Mammary epithelial cell (primary cell): Measurements from ENCODE around the gene FGF23.

Source experiments
- EZH2 ChIP-seq: IDR thresholded peaks from 2 replicates; pipeline ENCODE4 v1.6.1; 2012; ENCODE audit warnings: low read length, inconsistent platforms, borderline replicate concordance
- TF ChIP-seq, protein P1 (sequence below), 2 donors: IDR thresholded peaks in 1 of 2; conservative IDR thresholded peaks in 1 of 2; 2 replicates each; pipeline ENCODE4 v1.5.1; 2011 to 2012; ENCODE audit warnings: inconsistent platforms in 2 of 2, low read length in 2 of 2, mild to moderate bottlenecking in 2 of 2, control low read depth in 1 of 2, low read depth in 1 of 2; ENCODE audit not compliant: insufficient read depth in 1 of 2; ENCODE audit errors: extremely low read depth in 1 of 2

DNA sequence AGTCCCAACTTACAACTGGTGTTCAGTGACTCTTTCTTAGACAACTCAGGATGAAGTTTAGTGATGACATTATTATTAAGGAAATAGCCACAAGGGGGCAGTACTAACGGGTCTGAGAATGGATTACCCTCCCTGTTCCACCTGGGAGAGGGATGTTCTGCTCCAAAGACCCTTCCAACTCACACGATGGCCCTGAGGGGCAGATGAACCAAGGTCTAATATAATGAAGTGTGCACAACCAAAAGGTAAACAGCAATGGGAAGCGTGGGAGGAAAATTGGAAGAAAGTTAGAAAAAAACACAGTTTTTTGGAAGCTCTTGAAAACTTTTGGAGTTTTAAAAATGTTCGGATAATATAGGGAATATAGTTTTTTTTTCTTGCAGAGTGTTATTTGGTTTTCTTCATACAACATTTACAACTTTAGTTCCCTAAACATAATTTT, 42.1 kb upstream of the FGF23 start:
- no peak for TF ChIP-seq EZH2
- TF ChIP-seq, protein P1, sequence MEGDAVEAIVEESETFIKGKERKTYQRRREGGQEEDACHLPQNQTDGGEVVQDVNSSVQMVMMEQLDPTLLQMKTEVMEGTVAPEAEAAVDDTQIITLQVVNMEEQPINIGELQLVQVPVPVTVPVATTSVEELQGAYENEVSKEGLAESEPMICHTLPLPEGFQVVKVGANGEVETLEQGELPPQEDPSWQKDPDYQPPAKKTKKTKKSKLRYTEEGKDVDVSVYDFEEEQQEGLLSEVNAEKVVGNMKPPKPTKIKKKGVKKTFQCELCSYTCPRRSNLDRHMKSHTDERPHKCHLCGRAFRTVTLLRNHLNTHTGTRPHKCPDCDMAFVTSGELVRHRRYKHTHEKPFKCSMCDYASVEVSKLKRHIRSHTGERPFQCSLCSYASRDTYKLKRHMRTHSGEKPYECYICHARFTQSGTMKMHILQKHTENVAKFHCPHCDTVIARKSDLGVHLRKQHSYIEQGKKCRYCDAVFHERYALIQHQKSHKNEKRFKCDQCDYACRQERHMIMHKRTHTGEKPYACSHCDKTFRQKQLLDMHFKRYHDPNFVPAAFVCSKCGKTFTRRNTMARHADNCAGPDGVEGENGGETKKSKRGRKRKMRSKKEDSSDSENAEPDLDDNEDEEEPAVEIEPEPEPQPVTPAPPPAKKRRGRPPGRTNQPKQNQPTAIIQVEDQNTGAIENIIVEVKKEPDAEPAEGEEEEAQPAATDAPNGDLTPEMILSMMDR (conservative IDR thresholded peaks at IDR 0.05 in 1 of 2, IDR thresholded peaks at IDR 0.05 in 1 of 2; ENCODE audit: extremely low read depth in 1 of 2, insufficient read depth in 1 of 2, low read depth in 1 of 2, low read length in 2 of 2), result peak; percentile 47 to 63
